ENCODE data around the gene OR6C1.
"Not testable (repeated sequence)": the region's sequence is repeated elsewhere in the genome, so short reads cannot be mapped to it uniquely, and the experiment has no call there.

OR6C1 gene

DNA sequence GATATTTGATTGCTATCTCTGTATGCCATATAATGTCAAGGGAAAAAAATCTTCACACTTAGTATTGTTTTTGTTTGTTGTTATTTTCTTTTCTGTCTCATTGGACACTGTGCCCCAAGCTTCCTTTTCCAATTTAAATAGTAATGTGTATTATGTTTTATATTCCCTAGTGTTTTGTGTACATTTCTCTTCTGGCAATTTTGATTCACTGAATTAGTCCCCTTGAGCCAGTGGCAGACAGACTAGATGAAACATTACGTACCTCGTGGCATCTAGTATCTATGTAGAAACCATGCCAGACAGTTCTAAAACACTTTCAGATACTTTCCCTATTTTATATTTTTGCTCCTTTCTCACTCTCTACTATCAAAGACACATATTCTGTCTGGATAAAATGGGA, at the start of gene OR6C1:
OR6C1 (plus strand) TSS at position 301 of the 400 bp plus-strand sequence. CDS start 6,257 bp downstream, outside the sequence.
- DNase-seq (ENCODE audit: low spot score), result no peak

DNA sequence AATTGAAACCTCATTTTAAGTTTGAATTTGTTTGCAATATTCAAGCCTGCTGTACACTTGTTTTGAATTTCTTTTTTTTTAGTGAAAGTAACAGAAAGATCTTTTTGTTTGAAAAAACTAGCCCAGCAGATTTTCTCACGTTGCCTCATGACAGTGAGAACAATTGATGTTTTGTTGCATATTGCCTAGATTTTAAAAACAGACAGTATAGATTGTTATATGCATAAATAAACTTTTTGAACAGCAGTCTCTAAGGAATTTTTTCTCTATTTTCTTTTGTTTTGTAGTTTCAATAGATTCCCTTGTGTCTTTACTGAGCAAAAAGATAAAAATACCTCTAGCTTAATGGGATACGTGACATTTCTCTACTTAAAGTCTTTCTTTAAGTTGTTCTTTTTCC, 33.2 kb upstream of the OR6C1 start:
- DNase-seq (ENCODE audit: low spot score), result no peak

DNA sequence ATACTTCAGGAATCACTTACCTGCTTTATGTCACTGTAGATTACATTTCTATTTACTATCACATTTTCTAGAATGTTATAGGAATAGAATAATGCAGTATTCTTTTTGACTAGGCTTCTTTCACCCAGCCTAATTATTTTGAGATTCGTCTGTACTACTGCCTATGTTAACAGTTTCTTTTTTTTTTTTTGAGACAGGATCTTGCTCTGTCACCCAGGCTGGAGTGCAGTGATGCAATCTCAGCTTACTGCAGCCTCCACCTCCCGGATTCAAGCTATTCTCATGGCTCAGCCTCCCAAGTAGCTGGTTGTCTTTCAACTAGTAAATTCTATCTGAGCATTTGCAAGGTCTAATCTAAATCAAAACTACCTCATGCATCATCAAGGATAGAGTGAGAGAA, 24.1 kb upstream of the OR6C1 start:
- no peak for DNase-seq (ENCODE audit: low spot score)

DNA sequence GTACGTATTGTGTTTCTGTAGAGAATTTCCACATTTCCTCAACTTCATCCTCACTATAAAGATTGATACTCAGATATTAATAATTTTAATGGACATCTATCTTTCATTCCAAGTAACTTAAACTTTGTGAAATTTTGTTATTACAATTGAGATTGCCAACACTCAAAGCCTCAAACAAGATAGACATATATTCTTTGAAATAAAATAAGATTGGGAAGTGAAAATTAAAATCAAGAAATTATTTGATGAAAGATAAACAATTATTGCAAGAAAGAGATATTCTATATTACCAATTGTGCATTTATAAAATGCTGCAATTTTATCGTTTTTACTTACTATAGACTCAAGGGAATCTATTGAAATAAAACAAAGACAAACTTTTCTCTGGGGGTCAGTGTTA, 17.7 kb upstream of the OR6C1 start, which contains the start of gene OR6C6:
OR6C6 (minus strand) TSS at position 101 of the 400 bp plus-strand sequence. CDS start 1,337 bp downstream, outside the sequence.
- DNase-seq (ENCODE audit: low spot score), result no peak

DNA sequence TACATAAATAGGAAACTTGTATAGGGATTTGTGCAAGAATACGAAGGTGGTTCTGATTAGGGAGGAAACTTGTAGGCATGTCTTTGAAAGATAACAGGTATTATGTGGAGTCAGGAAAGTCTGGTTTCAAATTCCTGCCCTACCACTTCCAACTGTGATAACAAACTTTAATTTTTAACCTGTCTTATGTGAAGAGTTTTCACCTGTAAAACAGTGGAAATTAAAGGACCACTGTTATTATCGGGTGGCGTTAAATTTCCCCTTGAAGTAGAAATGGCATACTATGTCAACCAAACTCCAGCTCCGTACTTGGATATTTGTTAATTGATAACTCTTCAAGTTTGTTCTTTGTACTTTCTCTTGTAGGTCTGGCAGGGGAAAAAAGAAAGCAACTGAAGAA, 6.1 kb downstream of the OR6C1 start:
- DNase-seq (ENCODE audit: low spot score), result no peak

DNA sequence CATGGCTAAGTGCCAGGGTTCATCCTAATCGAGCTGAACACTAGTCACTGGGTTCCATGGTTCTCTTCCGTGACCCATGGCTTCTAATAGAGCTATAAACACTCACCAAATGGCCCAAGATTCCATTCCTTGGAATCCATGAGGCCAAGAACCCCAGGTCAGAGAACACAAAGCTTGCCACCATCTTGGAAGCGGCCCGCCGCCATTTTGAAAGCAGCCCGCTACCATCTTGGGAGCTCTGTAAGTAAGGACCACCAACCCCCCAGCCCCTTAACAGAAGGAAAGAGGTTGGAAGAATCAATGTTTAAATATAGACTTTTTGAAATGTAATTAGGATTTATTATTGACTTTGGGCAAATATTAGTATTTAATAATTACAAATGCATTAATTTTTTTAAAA, 11.7 kb downstream of the OR6C1 start:
- DNase-seq (ENCODE audit: low spot score), result not testable (repeated sequence)

DNA sequence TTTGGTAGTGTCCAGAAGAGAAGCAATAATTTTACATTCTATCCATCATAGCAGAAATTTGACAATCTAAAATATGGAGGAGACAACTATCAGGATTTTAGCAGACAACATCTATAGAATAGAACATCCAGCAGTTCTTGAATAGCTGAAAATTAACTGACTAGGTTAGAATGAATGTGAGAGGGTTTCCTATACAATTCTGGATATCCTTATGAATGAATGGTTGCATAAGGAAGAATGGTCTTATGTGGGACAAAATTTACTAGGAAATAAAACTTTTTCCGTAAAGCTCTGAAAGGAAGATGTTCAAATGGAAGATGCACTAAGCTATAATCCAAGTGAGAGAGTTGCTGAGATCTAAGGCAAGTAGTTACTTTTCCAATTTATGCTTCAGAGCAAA, 16.3 kb downstream of the OR6C1 start, which contains the start of gene OR6C3:
OR6C3 (plus strand) TSS at position 301 of the 400 bp plus-strand sequence. CDS start 955 bp downstream, outside the sequence.
- no peak for DNase-seq (ENCODE audit: low spot score)

DNA sequence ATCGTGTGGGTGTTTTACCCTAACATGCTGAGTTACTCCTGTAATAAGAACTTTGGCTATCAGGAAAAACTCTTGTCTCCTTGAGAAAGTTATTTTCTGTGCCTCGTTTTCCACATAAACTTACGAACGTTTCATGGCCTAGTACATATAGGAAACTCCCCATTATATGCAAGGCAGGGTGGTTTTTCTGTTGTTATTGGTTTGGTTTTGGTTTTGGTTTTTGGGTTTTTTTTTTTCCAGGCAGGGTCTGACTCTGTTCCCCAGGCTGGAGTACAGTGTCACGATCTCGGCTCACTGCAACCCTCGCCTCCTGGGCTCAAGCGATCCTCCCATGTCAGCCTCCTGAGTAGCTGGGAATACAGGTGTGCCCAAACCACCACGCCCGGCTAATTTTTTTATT, 21.9 kb downstream of the OR6C1 start:
- no peak for DNase-seq (ENCODE audit: low spot score)

DNA sequence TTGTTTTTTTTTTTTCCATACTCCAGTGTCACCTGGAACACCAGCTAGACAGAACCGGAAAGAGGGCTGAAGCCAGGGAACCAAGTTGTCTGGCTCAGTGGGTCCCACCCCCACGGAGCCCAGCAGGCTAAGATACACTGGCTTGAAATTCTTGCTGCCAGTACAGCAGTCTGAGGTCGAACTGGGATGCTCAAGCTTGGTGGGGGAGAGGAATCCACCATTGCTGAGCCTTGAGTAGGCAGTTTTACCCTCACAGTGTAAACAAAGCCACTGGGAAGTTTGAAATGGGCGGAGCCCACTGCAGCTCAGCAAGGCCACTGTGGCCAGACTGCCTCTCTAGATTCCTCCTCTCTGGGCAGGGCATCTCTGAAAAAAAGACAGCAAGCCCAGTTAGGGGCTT, 41.2 kb downstream of the OR6C1 start:
- DNase-seq (ENCODE audit: low spot score), result not testable (repeated sequence)

DNA sequence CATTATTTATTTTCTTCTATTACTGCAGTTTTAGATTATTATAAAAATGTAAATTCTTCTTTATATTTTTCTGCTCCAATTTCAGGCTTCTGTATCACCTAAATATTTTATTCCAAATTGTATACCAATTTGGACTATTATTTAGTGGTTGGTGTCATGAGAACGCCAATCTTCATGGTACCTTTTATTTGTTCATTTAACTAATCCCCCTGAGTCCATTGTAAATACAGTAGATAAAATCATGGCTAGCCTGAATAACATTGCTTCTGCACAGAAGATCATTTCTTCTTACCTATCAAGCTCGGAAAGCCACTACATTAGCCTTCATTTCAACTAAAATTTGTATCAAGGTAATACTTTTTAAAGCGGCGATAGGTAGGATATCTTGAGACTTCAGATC, 48.5 kb downstream of the OR6C1 start, which contains the start of gene OR6C75:
OR6C75 (plus strand) TSS at position 301 of the 400 bp plus-strand sequence. CDS start 2,136 bp downstream, outside the sequence.
- no peak for DNase-seq (ENCODE audit: low spot score)

DNA sequence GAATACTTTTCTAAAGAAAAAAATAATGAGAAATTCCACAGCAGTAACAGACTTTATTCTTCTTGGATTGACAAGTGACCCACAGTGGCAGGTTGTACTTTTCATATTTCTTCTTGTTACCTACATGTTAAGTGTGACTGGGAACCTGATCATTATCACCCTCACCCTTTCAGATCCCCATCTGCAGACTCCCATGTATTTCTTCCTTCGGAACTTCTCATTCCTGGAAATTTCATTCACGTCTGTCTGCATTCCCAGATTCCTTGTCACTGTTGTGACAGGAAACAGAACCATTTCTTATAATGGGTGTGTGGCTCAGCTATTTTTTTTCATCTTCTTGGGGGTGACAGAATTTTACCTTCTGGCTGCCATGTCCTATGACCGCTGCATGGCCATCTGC, 50.9 kb downstream of the OR6C1 start:
- no peak for DNase-seq (ENCODE audit: low spot score)
